Measurements from ENCODE around the gene RBFOX2.
"Not testable (repeated sequence)": the region's sequence is repeated elsewhere in the genome, so short reads cannot be mapped to it uniquely, and the experiment has no call there.

The RBFOX2 gene, protein sequence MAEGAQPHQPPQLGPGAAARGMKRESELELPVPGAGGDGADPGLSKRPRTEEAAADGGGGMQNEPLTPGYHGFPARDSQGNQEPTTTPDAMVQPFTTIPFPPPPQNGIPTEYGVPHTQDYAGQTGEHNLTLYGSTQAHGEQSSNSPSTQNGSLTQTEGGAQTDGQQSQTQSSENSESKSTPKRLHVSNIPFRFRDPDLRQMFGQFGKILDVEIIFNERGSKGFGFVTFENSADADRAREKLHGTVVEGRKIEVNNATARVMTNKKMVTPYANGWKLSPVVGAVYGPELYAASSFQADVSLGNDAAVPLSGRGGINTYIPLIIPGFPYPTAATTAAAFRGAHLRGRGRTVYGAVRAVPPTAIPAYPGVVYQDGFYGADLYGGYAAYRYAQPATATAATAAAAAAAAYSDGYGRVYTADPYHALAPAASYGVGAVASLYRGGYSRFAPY

DNA sequence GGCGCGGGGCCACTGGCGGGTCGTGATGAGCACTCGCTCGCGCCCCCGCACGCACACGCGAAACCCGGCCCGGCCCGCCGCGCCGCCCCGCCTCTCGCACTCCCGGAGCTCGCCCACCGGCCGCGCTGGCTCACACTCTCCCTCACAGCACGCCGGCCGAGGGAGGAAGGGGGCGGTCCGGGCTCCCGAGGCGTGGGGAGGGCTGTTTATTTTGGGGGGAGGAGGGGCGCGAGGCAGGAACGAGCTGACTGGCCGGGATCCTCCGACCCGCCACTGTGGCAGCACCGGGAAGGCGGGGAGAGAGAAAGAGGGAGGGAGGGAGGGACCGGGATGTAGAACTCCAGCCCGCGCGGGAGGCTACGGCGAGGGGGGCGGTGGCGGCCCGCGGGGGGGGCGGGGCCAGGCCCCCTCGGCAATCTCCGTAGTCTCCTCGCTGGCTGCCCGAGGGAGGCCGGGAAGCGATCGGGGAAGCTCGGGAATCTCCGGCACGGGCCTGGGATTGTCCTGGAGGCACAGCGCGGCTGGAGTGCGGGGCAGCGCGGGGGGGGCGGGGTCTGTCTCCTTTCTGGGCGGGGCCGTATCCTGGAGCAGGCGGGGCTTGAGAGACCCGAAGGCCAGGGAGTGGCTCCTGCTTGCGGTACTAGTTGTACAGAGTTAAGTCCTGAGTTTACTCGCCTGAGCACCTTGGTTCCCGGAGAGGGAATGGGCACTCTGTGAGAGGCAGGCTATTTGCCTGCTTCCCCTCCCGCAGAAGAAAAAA, at the start of gene RBFOX2:
Gene RBFOX2 (minus strand): TSS at position 179 of the 760 bp plus-strand sequence. CDS start 399 bp downstream, outside the sequence.
- peak within 1 kb of the TSS; percentile 89 for H3K27ac ChIP-seq
- TF ChIP-seq ZFX (IDR thresholded peaks at IDR 0.05; ENCODE audit: borderline replicate concordance) = no peak
- TF ChIP-seq, protein P1, sequence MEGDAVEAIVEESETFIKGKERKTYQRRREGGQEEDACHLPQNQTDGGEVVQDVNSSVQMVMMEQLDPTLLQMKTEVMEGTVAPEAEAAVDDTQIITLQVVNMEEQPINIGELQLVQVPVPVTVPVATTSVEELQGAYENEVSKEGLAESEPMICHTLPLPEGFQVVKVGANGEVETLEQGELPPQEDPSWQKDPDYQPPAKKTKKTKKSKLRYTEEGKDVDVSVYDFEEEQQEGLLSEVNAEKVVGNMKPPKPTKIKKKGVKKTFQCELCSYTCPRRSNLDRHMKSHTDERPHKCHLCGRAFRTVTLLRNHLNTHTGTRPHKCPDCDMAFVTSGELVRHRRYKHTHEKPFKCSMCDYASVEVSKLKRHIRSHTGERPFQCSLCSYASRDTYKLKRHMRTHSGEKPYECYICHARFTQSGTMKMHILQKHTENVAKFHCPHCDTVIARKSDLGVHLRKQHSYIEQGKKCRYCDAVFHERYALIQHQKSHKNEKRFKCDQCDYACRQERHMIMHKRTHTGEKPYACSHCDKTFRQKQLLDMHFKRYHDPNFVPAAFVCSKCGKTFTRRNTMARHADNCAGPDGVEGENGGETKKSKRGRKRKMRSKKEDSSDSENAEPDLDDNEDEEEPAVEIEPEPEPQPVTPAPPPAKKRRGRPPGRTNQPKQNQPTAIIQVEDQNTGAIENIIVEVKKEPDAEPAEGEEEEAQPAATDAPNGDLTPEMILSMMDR (IDR thresholded peaks at IDR 0.05) = no peak

DNA sequence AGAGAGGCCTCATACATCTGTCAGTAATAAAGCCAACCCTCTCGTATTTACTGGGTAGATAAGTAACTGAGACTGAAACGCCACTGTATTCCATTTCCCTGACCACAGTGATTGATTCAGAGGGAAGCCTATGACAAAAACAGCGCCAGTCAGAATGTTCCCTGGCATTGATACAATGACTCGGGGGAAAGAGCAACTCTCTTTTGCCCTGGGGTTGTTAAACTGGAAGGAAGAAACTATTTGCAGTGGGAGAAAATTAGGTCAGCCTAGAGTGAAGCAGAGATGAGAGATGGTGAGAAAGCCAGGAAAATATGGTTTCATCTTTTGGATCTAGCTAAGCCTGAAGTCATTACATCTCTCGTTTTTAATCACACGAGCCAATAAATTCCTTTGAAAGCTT, 48.6 kb upstream of the RBFOX2 start:
- TF ChIP-seq, protein P1 (IDR thresholded peaks at IDR 0.05) = no peak
- no peak for TF ChIP-seq ZFX (IDR thresholded peaks at IDR 0.05; ENCODE audit: borderline replicate concordance)
- H3K27ac ChIP-seq = no peak overlapping the region

DNA sequence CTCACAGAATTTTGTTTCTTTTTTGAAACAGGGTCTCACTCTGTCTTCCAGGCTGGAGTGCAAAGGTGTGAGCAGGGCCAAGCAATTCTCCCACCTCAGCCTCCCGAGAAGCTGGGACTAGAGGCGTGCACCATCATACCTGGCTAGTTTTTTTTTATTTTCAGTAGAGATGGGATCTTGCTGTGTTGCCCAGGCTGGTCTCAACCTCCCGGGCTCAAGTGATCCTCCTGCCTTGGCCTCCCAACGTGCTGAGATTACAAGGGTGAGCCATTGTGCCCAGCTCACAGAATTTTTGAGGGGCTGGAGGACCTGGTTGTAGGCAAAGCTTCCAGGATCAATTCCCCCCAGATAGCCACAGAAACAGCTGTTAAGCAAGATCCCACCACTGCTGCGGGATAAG, 47.1 kb upstream of the RBFOX2 start:
- TF ChIP-seq, protein P1 (IDR thresholded peaks at IDR 0.05) = no peak
- no peak for TF ChIP-seq ZFX (IDR thresholded peaks at IDR 0.05; ENCODE audit: borderline replicate concordance)

DNA sequence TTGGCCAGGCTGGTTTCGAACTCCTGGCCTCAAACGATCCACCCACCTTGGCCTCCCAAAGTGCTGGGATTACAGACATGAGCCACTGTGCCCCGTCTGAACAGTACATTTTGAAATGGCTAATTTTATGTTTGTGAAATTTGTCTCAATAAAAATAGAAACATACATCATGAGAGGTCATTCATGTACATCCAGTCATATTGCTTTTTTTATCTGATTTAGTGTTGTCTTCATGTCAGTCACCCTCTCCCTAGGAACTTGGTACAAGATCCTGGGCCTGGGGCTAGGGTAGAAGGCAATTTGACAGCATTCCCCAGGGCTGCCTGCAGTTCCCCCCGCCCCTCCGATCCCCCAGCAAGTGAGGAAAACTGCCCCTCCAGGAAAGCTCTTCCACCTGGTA, 46.6 kb upstream of the RBFOX2 start:
- no peak for TF ChIP-seq ZFX (IDR thresholded peaks at IDR 0.05; ENCODE audit: borderline replicate concordance)
- TF ChIP-seq, protein P1 (IDR thresholded peaks at IDR 0.05) = no peak
- H3K27ac ChIP-seq = no peak overlapping the region

More for the DNA sequence above, 47.1 kb upstream of the RBFOX2 start:
- no peak overlapping the region for H3K27ac ChIP-seq

DNA sequence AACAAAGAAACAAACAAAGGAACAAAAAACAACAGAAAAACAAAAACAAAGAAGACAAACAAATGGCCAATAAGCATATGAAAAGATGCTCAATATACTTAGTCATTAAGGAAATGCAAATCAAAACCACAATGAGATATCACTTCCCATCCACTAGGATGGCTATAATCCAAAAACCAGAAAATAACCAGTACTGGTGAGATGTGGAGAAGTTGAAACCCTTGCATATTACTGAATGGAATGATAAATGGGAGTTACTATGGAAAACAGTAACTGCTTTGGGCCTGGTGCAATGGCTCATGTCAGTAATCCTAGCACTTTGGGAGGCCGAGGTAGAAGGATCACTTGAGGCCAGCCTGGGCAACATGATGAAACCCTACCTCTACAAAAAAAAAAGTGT, 44.9 kb upstream of the RBFOX2 start:
- no peak overlapping the region for H3K27ac ChIP-seq
- TF ChIP-seq ZFX (IDR thresholded peaks at IDR 0.05; ENCODE audit: borderline replicate concordance) = no peak
- TF ChIP-seq, protein P1 (IDR thresholded peaks at IDR 0.05) = no peak

DNA sequence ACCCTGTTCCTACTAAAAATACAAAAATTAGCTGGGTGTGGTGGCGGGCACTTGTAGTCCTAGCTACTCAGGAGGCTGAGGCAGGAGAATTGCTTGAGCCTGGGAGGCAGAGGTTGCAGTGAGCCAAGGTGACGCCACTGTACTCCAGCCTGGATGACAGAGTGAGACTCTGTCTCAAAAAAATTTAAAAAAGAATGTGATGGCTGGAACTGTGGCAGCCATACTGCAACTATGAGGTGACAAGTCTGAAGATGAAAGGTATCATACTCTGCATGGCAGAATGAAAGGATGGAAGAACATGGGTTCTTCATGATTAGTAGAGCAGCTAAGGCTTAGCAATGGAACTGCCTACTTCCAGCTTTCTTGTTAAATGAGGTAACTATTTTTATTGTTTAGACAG, 42.0 kb upstream of the RBFOX2 start:
- H3K27ac ChIP-seq = not testable (repeated sequence)

DNA sequence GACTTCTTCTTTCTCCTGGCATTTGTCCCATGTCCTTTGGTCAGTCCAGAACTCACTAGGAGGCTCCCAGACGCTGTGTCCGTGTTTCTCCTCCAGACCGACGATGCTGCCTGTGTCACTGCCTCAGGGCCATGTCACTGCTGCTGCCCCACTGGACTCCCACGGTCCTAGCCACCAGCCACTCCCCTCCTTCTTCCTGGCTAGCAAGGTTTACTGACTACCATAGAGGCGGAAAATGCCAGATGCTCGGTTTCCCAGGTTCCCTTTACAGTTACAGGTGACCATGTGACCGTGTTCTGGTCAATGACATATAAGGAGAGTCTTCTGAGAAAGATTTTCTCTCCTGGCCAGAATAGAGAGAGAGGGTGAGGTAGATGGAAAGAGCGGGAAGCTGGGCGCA, 40.7 kb upstream of the RBFOX2 start:
- TF ChIP-seq ZFX (IDR thresholded peaks at IDR 0.05; ENCODE audit: borderline replicate concordance) = no peak
- TF ChIP-seq, protein P1 (IDR thresholded peaks at IDR 0.05) = no peak
- no peak overlapping the region for H3K27ac ChIP-seq
